ENCODE measurements around the gene SLC2A6. TPM values are rescaled to one million over a fixed set of nuclear protein-coding genes. Genes with fewer than 3 reads are reported as not detected.

SLC2A6 gene
- total RNA-seq, 2 experiments from 2014 or later: 5.5 to 9.9 TPM

DNA sequence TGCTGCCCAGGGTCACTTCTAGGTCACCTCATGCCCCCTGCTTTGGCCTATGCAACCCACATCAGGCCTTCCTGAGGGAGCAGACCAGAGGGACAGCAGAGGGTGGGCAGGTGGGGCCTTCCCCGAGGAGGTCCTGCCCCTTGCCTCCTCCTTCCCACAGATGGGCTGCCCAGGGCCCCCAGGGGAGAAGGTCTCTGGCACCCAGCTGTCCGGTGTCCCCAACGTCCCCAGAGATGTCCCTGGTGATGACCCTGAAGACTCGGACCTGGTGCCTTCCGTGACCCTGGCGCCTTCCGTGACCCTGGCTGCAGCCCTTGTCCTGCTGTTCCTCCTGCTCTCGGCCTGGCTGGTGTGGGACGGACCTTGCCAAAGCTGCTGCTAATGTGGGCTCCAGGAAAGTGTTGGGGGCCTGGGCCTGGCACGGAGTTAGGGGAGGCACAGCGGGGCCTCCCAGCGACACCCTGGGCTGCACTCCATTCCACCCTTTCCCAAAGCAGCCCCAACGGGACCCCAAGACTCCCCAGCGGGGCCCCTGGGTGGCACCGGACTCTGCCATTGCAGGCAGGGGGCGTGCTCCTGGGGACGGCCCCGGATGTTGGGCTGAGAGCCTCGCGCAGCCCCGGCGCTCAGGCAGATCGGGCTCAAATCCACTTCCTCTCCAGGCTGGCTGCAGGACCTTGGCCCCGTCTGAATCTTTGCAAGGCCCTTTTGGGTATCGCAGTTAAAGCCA lies 6.8 kb upstream of the SLC2A6 start:
- Mint-ChIP-seq H3K36me3 (no peaks in the 10 kb centered on the region), H3K27ac (no peak overlapping the region), H3K4me1 (peaks cover 6% of the 10 kb centered on the region), H3K27me3 (peaks cover 5% of the 10 kb centered on the region), H3K9me3 (ENCODE audit: low read depth) (no peaks in the 10 kb centered on the region), H3K4me3 (no peak overlapping the region)
- CTCF ChIA-PET: interaction anchor here (0.7 to 4.8 kb wide), 20 partner anchors 10 to 464 kb away, joined by 3 to 52 read pairs (median 4); partner anchors contain the start of genes REXO4, STKLD1, SURF1 and SURF2
- peak; percentile 57 for ATAC-seq
- DNase-seq: no peak

DNA sequence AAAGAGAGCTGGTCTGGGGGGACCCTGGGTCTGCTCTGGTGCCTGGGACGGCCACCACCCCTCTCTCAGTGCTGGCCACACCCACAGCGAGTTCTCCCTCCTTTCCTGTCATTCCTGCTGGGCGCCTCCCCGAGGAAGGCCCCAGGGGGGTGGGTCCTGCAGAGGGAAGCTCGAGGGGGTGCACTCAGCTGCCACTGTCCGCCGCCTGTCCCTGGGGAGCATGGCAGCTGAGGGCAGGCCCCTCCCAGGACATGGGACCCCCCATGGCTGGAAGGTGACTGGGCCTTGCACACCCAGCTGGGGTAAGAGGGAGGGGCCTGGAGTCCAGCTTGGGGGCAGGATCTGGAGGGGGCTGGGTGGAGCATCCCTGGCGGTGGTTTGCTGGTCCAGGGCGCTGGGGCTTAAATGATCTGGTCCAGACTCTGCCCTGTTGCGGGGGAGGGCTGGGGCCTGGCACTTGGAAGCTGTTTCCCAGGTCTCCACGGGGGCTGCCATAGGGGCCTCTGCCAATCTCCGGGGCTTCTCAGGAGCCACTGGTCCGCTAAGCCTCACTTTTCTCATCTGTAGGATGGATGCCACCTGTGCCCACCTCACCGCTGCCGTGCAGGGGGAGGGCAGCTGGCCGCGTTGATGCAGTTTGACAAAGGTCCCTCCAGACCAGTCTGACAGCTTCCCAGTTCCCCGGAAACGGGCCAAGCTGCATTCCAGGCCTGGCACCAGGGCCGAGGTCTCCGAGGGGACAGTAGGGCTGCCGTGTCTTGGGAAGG lies 6.0 kb upstream of the SLC2A6 start:
- no peak for ATAC-seq
- no peak overlapping the region for H3K27ac Mint-ChIP-seq
- no peak for DNase-seq
- no peak overlapping the region for H3K4me3 Mint-ChIP-seq
- no peaks in the 10 kb centered on the region for H3K9me3 Mint-ChIP-seq (ENCODE audit: low read depth)
- H3K4me1 Mint-ChIP-seq: peaks cover 7% of the 10 kb centered on the region
- CTCF ChIA-PET: interaction anchor here (0.6 to 2.9 kb wide), 10 partner anchors 11 to 463 kb away, joined by 3 to 10 read pairs (median 4); partner anchors contain the start of genes SURF1 and SURF2
- peaks cover 5% of the 10 kb centered on the region for H3K27me3 Mint-ChIP-seq
- H3K36me3 Mint-ChIP-seq: no peaks in the 10 kb centered on the region

DNA sequence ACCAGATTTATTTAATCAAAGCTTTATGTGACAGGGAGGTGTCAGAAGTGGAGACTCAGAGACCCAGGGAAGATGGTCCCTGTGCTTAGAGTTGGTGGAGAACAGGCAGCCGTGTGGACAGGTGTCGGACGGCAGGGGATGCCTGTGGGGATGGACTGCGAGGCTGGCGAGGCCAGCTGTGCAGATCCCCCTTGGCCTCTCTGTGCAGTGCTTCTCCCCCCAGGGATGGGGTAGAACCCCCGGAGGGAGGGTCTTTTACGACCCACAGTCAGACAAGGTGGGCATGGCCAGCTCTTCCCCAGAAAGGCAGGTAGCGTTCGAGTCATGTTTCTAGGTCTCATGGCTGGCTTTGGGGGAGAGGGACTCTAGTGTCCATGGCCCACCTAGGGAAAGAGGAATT lies 4.7 kb upstream of the SLC2A6 start:
- Mint-ChIP-seq H3K4me3 (no peak overlapping the region), H3K27ac (no peak overlapping the region)
- ATAC-seq: no peak

DNA sequence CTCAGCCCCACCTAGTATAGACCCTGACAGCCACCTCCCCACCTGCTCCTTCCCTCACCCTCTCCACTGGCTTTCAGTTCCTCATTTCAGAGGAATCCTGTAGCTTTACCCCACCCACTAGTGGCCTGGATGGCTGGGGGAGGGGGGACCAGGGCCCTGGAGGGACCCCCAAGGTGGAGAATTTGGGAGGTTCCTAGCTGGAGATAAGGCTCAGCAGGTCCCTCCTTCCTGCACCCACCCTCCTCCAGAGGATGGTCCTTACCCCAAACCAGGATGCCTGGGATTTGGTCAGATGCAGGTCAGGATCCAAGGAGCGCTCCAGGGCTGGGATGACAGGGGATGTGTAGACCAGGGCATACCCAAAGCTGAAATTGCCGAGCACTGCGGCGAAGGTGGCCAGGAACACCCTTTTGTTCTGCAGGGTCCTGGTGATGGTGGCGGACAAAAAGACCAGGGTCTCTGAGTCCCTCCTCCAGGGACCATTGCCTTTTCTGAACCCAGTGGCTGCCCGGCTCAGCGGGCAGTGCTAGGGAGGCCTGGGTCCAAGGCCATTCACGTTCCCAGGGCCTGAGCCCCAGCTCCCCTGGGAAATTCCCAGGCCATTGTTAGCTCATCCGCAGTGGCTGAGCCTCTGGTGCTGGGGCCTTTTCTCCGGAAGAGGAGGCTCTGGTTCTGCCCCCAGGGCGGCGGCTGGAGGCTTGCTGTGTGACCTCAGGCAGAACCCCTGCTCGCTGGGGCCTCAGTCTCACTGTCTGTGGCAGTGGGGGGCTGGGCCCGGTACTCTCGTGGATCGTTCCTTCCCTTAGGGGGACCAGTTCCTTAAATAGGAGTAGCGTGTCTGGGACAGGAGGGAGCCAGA lies 678 bp downstream of the SLC2A6 start:
- CTCF ChIA-PET: interaction anchor here (0.8 to 1.5 kb wide), 7 partner anchors 16 to 329 kb away, joined by 3 to 6 read pairs (median 3); no protein-coding TSS in a partner anchor
- Mint-ChIP-seq H3K27ac (peak overlapping the region; percentile 73), H3K4me1 (peaks cover 17% of the 10 kb centered on the region), H3K4me3 (peak overlapping the region; percentile 66), H3K36me3 (no peaks in the 10 kb centered on the region), H3K27me3 (no peaks in the 10 kb centered on the region), H3K9me3 (ENCODE audit: low read depth) (no peaks in the 10 kb centered on the region)
- DNase-seq (peak; percentile 55), ATAC-seq (no peak)

More for the DNA sequence above, 4.7 kb upstream of the SLC2A6 start:
- Mint-ChIP-seq H3K9me3 (ENCODE audit: low read depth) (no peaks in the 10 kb centered on the region), H3K36me3 (no peaks in the 10 kb centered on the region), H3K4me1 (peaks cover 13% of the 10 kb centered on the region), H3K27me3 (no peaks in the 10 kb centered on the region)
- CTCF ChIA-PET: interaction anchor here (1.2 to 2.1 kb wide), 3 partner anchors 132 to 303 kb away, joined by 3 to 10 read pairs (median 4); no protein-coding TSS in a partner anchor
- no peak for DNase-seq

DNA sequence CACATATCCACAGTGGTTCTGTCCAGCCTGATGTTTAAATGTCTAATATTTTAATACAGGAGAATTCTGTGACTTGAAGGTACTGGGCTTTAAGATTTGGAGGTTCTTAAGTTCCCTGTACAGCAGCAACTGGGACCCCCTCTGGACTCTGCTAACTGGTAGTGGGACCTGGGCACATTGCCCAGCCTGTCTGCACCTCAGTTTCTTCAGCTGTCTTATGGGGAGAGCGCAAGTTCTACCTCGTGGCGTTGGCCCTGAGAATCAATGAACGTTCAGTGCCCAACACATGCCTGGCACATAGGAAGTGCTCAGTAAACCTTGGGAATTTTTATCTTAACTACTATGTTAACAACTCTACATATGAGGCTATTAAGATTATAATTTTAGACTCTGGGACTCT lies 1.4 kb downstream of the SLC2A6 start:
- Mint-ChIP-seq H3K27me3 (no peaks in the 10 kb centered on the region), H3K36me3 (no peaks in the 10 kb centered on the region), H3K9me3 (ENCODE audit: low read depth) (no peaks in the 10 kb centered on the region), H3K4me1 (peaks cover 17% of the 10 kb centered on the region), H3K27ac (no peak overlapping the region), H3K4me3 (no peak overlapping the region)
- ATAC-seq (no peak), DNase-seq (no peak)
- CTCF ChIA-PET: no interaction called here

DNA sequence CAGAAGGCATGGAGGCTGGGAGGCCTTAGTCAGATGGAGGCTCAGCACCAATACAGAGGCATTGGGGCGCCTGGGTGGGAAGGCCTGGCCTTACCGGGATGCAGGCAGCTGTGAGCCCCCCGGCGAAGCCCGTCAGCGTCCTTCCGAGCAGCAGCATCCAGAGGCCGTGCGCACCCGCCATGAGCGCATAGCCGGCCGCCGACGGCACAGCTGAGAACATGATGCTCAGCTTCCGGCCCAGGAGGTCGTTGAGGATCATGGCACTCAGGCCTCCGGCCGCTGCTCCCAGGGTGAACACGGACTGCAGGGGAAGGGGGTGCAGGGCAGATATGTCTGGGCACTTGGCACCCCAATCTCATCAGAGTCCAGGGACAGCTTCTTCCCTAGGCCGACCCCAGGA lies 2.0 kb downstream of the SLC2A6 start:
- Mint-ChIP-seq H3K27ac (no peak overlapping the region), H3K9me3 (ENCODE audit: low read depth) (no peaks in the 10 kb centered on the region), H3K4me3 (no peak overlapping the region), H3K27me3 (no peaks in the 10 kb centered on the region), H3K36me3 (no peaks in the 10 kb centered on the region), H3K4me1 (peaks cover 17% of the 10 kb centered on the region)
- no peak for ATAC-seq
- CTCF ChIA-PET: no interaction called here
- no peak for DNase-seq

DNA sequence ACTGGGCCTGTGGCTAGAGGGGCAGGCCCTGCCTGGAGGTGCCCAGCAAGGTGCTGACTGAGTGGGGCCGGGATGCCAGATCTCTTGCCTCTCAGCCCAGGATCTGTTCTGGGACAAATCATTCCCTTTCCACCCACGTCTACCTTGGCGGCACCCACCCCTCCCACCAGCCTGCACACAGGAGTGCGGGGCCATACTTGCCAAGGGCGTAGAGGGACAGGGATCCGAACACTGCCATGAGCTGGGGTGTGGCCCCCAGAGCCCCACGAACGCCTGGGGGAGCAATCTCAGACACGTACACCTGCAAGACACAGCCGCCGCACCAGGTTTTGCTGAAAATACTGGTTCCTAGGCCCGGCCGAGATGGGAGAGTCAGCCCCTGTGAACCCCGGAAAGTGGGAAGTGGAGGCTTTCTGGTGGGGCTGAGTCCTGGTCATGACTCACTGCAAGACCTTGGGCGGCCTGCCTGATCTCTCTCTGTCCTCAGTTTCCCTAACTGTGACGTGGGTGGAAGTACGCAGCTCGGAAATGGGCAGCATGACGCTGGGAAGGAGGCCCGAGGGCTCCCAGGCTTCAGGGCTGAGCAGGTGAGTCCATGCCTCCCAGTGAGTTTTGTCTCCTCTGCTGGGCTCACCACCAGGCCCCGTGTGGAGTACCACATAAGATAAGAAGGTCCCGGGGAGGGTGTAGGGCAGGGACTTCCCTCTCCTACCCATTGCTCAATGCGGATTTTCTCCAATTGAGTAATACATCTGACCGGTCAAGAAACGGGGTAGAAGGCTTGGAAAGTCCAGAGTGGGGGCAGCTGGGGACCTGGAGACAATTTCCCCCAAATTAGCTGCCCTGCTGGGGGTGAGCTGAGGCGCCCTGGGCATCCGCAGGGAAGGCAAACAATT lies 2.6 kb downstream of the SLC2A6 start:
- Mint-ChIP-seq H3K9me3 (ENCODE audit: low read depth) (no peaks in the 10 kb centered on the region), H3K27ac (no peak overlapping the region), H3K27me3 (no peaks in the 10 kb centered on the region), H3K4me3 (no peak overlapping the region), H3K4me1 (peaks cover 17% of the 10 kb centered on the region), H3K36me3 (no peaks in the 10 kb centered on the region)
- DNase-seq (no peak), ATAC-seq (no peak)
- CTCF ChIA-PET: interaction anchor here (0.9 kb wide), 1 partner anchor 10 kb away, joined by 3 read pairs; no protein-coding TSS in a partner anchor

DNA sequence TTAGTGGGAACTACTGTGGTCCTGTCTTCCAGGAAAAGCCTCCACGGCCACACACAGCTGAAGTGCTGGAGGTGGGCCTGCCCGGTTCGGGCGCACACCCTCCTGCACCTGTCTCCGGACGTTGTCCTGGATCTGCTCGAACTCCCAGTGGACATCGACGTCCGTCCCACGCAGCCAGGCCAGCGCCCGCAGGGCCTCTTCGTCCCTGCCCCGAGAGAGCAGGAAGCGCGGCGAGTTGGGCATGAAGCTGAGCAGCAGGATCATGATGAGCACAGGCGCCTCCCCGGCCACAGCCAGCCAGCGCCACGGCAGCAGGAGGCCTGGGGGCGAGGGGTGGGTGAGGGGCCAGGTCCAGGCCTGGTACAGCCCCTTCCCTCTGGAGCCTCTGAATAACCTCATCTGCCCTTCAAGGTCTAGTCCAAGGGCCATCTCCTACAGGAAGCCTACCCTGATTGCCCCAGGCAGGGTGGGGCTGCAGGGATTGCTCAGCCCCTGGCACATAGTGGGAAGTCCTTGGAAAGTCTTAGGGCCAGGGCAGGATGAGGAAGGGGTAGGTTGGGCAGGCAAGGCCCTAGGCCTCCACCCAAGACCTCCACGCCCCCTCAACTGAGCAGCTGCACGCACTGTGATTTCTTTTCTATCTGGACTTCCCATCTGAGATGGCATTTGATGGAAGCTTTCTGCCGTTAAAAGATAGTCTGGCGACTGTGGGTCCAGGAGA lies 3.4 kb downstream of the SLC2A6 start:
- Mint-ChIP-seq H3K4me1 (peaks cover 17% of the 10 kb centered on the region), H3K9me3 (ENCODE audit: low read depth) (no peaks in the 10 kb centered on the region), H3K27ac (no peak overlapping the region), H3K4me3 (no peak overlapping the region), H3K36me3 (no peaks in the 10 kb centered on the region), H3K27me3 (no peaks in the 10 kb centered on the region)
- DNase-seq: no peak
- CTCF ChIA-PET: interaction anchor here (0.9 kb wide), 1 partner anchor 11 kb away, joined by 3 read pairs; no protein-coding TSS in a partner anchor
- ATAC-seq: no peak

DNA sequence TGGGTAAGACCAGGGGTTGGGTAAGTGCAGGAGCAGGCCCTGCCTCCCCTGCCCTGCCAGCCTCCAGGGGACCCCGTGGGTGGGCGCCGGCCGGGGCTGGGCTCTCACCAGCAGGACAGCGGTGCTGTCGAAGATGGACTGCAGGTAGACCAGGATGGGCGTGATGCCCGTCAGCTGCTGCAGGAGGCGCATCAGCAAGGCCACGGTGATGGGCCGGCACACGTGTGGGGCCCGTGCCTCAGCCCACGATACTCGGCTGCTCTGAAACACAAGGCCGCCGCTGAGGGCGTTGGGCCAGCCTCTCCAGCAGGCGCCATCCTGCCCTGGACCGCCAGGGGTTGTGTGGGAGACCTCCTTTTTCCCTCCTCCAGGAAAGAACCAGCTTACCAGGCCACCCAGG lies 4.0 kb downstream of the SLC2A6 start:
- H3K4me1 Mint-ChIP-seq: peaks cover 16% of the 10 kb centered on the region
- no peaks in the 10 kb centered on the region for H3K9me3 Mint-ChIP-seq (ENCODE audit: low read depth)
- H3K36me3 Mint-ChIP-seq: no peaks in the 10 kb centered on the region
- CTCF ChIA-PET: interaction anchor here (1.9 kb wide), 1 partner anchor 12 kb away, joined by 6 read pairs; no protein-coding TSS in a partner anchor
- no peak for DNase-seq
- H3K27me3 Mint-ChIP-seq: no peaks in the 10 kb centered on the region
- H3K4me3 Mint-ChIP-seq: no peak overlapping the region
- no peak for ATAC-seq
- H3K27ac Mint-ChIP-seq: no peak overlapping the region

DNA sequence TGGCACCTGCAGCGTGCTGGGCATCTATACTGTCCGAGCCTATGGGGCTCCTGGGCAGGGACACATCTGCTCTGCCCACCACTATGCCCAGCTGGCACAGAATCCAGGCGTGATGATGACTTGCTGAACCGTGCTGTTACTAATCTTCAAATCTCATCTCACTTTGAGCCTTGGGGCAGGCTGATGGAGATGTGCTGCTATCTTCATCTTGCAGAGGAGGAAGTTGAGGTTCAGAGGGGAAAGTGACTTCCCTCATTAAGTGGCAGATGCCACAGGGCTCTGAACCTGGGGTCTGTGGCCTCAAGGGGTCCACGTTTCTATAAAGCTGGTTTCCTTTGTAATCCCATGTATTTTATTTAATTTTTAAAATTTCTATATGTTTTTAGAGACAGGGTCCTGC lies 4.7 kb downstream of the SLC2A6 start:
- Mint-ChIP-seq H3K9me3 (ENCODE audit: low read depth) (no peaks in the 10 kb centered on the region), H3K4me3 (no peak overlapping the region), H3K36me3 (no peaks in the 10 kb centered on the region), H3K27ac (no peak overlapping the region), H3K27me3 (no peaks in the 10 kb centered on the region), H3K4me1 (peaks cover 10% of the 10 kb centered on the region)
- ATAC-seq: no peak
- CTCF ChIA-PET: interaction anchor here (1.9 kb wide), 1 partner anchor 13 kb away, joined by 6 read pairs; no protein-coding TSS in a partner anchor
- no peak for DNase-seq

DNA sequence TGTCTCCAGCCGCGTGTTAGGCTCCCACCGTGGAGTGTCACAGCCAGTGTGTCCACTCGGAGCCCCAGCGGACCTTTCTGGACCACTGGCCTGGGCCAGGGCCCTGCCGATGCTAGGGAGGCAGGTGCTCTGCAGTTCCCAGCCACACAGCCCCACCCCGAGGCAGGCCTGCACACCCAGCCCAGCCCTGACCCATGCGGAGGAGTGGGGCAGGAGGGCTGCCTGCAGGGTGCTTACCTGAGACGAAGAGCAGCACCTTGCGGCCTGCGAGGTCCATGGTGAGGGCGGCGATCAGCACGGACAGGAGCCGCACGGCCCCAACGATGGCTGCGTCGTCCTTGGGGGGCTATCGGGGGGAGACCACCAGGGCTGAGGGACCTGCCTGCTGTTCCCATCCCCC lies 5.2 kb downstream of the SLC2A6 start:
- no peak overlapping the region for H3K4me3 Mint-ChIP-seq
- peaks cover 10% of the 10 kb centered on the region for H3K4me1 Mint-ChIP-seq
- H3K27ac Mint-ChIP-seq: no peak overlapping the region
- no peaks in the 10 kb centered on the region for H3K9me3 Mint-ChIP-seq (ENCODE audit: low read depth)
- ATAC-seq (no peak), DNase-seq (no peak)
- H3K36me3 Mint-ChIP-seq: no peaks in the 10 kb centered on the region
- CTCF ChIA-PET: interaction anchor here (1.9 kb wide), 1 partner anchor 13 kb away, joined by 6 read pairs; no protein-coding TSS in a partner anchor
- no peaks in the 10 kb centered on the region for H3K27me3 Mint-ChIP-seq

All from activated CD8-positive, alpha-beta memory T cell treated with anti-CD3 and anti-CD28 coated beads, Interleukin-2, amount 10 ng/mL, durations not matched to agents 7 days and 5 days (primary cell).